Measurements from ENCODE around the gene ARMC6. TPM values are rescaled to one million over a fixed set of nuclear protein-coding genes. Genes with fewer than 3 reads are reported as not detected.

The ARMC6 gene
- total and polyA plus RNA-seq, 2 of the 13 experiments (the other 11 are each of a cell fraction or from before 2014, with no cell fraction given), result 16.2 to 36.8 TPM

DNA sequence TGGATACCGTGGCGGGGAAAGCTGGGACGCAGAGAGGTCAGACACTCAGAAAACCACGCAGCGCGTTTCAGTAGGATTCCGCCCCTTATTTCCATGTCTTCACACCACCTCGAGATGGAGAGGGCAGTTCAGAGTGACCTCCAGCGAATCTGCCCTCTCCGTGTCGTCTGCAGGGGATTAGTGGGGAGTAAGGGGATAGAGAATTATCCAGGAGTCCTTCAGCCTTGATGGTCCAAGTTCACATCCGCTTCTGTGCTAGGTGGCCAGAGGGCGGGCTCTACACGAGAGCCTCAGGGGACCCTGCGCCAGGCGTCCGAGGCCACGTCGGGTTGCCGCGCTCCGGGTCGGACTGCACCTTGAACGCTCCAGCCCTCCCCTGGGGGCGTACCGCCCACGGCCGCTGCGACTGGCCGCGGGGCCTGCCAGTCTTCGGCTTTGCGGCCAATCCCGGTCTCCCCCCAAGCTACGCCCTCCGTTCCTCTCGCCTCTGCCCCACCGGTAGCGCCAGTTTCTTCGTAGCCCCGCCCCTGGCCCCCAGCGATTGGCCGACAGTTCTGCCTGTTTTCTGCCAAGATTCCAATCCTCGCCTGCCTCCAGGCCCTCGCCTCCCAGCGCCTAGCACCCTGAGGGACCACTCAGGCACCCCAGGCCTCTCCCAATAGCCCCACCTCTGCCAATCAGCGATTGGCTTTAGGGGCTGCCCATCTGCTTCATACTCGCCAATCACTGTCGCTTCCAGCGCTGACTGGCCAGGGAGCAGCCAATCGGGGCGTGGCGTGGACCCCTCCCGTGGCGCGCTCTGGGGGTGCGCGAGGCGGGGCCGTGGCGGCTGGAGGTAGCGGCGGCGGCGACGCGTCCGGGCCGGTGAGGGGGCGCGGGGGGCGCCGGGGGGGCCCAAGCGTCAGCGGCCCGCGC, 30.0 kb downstream of the ARMC6 start, which contains the start of gene SLC25A42 (continued):
- TF ChIP-seq, protein P1, sequence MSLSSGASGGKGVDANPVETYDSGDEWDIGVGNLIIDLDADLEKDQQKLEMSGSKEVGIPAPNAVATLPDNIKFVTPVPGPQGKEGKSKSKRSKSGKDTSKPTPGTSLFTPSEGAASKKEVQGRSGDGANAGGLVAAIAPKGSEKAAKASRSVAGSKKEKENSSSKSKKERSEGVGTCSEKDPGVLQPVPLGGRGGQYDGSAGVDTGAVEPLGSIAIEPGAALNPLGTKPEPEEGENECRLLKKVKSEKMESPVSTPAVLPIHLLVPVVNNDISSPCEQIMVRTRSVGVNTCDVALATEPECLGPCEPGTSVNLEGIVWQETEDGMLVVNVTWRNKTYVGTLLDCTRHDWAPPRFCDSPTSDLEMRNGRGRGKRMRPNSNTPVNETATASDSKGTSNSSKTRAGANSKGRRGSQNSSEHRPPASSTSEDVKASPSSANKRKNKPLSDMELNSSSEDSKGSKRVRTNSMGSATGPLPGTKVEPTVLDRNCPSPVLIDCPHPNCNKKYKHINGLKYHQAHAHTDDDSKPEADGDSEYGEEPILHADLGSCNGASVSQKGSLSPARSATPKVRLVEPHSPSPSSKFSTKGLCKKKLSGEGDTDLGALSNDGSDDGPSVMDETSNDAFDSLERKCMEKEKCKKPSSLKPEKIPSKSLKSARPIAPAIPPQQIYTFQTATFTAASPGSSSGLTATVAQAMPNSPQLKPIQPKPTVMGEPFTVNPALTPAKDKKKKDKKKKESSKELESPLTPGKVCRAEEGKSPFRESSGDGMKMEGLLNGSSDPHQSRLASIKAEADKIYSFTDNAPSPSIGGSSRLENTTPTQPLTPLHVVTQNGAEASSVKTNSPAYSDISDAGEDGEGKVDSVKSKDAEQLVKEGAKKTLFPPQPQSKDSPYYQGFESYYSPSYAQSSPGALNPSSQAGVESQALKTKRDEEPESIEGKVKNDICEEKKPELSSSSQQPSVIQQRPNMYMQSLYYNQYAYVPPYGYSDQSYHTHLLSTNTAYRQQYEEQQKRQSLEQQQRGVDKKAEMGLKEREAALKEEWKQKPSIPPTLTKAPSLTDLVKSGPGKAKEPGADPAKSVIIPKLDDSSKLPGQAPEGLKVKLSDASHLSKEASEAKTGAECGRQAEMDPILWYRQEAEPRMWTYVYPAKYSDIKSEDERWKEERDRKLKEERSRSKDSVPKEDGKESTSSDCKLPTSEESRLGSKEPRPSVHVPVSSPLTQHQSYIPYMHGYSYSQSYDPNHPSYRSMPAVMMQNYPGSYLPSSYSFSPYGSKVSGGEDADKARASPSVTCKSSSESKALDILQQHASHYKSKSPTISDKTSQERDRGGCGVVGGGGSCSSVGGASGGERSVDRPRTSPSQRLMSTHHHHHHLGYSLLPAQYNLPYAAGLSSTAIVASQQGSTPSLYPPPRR (CRISPR knock-in tag; IDR thresholded peaks at IDR 0.05; ENCODE audit: borderline replicate concordance), result peak; percentile 40; the same call in 1 of the 2 replicates
- no peak for TF ChIP-seq ZKSCAN5 (CRISPR knock-in tag; IDR thresholded peaks at IDR 0.05)
- no peak for TF ChIP-seq THYN1 (CRISPR knock-in tag; IDR thresholded peaks at IDR 0.05; ENCODE audit: borderline replicate concordance, low read depth)
- TF ChIP-seq ZNF143 (CRISPR knock-in tag; IDR thresholded peaks at IDR 0.05), result 0 out of 2 replicates have a peak, but pooled peaks have one; percentile 14
- TF ChIP-seq JUN (CRISPR knock-in tag; IDR thresholded peaks at IDR 0.05), result 0 out of 2 replicates have a peak, but pooled peaks have one; percentile 34
- no peak for TF ChIP-seq REL (CRISPR knock-in tag; conservative IDR thresholded peaks at IDR 0.05)
- no peak for TF ChIP-seq ZNF577 (CRISPR knock-in tag; IDR thresholded peaks at IDR 0.05; ENCODE audit: borderline replicate concordance, low read depth)
- no peak for TF ChIP-seq SATB2 (CRISPR knock-in tag; IDR thresholded peaks at IDR 0.05)
- TF ChIP-seq ZBTB38 (CRISPR knock-in tag; IDR thresholded peaks at IDR 0.05), result peak; percentile 77
- 0 out of 2 replicates have a peak, but pooled peaks have one; percentile 28 for TF ChIP-seq ZNF614 (CRISPR knock-in tag; IDR thresholded peaks at IDR 0.05; ENCODE audit: borderline replicate concordance)
- 0 out of 2 replicates have a peak, but pooled peaks have one; percentile 5 for TF ChIP-seq HOXA5 (CRISPR knock-in tag; IDR thresholded peaks at IDR 0.05)
- TF ChIP-seq MIER3 (CRISPR knock-in tag; IDR thresholded peaks at IDR 0.05; ENCODE audit: borderline replicate concordance), result peak; percentile 36; the same call in 1 of the 2 replicates
- TF ChIP-seq PHF8 (CRISPR knock-in tag; IDR thresholded peaks at IDR 0.05), result 0 out of 2 replicates have a peak, but pooled peaks have one; percentile 20
- no peak for TF ChIP-seq ZNF160 (CRISPR knock-in tag; IDR thresholded peaks at IDR 0.05)
- TF ChIP-seq, protein P2, sequence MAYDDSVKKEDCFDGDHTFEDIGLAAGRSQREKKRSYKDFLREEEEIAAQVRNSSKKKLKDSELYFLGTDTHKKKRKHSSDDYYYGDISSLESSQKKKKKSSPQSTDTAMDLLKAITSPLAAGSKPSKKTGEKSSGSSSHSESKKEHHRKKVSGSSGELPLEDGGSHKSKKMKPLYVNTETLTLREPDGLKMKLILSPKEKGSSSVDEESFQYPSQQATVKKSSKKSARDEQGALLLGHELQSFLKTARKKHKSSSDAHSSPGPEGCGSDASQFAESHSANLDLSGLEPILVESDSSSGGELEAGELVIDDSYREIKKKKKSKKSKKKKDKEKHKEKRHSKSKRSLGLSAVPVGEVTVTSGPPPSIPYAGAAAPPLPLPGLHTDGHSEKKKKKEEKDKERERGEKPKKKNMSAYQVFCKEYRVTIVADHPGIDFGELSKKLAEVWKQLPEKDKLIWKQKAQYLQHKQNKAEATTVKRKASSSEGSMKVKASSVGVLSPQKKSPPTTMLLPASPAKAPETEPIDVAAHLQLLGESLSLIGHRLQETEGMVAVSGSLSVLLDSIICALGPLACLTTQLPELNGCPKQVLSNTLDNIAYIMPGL (CRISPR knock-in tag; IDR thresholded peaks at IDR 0.05; ENCODE audit: borderline replicate concordance in 1 of 2, low read depth in 1 of 2), result peak; percentile 14 to 52; a peak in 1 of 4 replicates
- TF ChIP-seq, protein P3, sequence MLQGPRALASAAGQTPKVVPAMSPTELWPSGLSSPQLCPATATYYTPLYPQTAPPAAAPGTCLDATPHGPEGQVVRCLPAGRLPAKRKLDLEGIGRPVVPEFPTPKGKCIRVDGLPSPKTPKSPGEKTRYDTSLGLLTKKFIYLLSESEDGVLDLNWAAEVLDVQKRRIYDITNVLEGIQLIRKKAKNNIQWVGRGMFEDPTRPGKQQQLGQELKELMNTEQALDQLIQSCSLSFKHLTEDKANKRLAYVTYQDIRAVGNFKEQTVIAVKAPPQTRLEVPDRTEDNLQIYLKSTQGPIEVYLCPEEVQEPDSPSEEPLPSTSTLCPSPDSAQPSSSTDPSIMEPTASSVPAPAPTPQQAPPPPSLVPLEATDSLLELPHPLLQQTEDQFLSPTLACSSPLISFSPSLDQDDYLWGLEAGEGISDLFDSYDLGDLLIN (CRISPR knock-in tag; IDR thresholded peaks at IDR 0.05; ENCODE audit: borderline replicate concordance), result no peak; the same call in 1 of the 2 replicates
- TF ChIP-seq, protein P4, sequence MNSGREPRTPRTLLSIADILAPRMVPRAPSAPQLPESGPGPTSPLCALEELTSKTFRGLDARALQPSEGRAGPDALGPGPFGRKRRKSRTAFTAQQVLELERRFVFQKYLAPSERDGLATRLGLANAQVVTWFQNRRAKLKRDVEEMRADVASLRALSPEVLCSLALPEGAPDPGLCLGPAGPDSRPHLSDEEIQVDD (CRISPR knock-in tag; IDR thresholded peaks at IDR 0.05; ENCODE audit: borderline replicate concordance), result no peak
- no peak for TF ChIP-seq NFIB (CRISPR knock-in tag; IDR thresholded peaks at IDR 0.05; ENCODE audit: borderline replicate concordance)

Measured in HepG2 (cell line).